CD4-positive, alpha-beta T cell treated with Interleukin-15 for 4 hours (primary cell): Measurements from ENCODE around the gene HSD17B11.
"Not testable (repeated sequence)": the region's sequence is repeated elsewhere in the genome, so short reads cannot be mapped to it uniquely, and the experiment has no call there.

ENCODE experiments used
- DNase-seq: peaks from one replicate; pipeline ENCODE4 v3.0.0-alpha.2; 2020; ENCODE audit warnings: low spot score

The HSD17B11 gene

DNA sequence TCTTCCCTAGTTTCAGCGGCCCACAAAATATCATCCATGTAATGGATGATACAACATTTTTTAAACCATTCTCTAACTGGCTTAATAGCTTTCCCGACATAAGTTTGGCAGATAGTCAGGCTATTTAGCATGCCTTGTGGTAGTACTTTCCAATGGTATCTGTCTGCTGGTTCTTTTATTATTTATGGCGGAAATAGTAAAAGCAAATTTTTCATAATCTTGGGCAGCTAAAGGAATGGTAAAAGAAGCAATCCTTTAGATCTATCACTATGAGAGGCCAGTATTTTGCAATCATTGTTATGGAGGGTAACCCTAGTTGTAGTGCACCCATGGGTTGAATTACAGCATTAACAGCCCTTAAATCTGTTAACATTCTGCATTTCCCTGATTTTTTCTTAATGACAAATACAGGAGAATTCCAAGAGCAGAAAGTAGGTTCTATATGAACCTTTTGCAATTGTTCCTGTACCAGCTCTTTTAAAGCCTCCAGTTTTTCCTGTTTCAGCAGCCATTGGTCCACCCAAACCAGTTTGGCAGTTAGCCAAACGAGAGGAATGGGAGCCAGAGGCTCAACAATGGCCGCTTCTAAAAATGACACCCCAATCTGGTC, 14.3 kb upstream of the HSD17B11 start:
- no peak for DNase-seq

GRCh38 chr4:87403732-87404131, 12.7 kb upstream of the HSD17B11 start:
- not testable (repeated sequence) for DNase-seq

DNA sequence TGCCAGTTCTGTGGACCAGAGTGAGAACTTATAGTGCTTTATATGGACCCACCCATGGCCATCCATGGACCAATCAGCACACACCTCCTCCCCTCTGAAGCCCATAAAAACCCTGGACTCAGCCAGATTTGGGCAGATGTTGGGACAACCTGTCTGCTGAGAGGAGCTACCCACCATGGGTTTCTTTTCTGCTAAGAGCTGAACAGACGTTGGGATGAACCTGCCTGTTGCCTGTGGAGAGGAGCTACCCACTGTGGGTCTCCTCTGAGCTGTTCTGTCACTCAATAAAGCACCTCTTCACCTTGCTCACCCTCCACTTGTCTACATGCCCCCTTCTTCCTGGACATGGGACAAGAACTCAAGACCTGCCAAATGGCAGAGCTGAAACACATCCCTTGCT, 9.0 kb upstream of the HSD17B11 start:
- DNase-seq: no peak

- DNase-seq: no peak
These were observed 8.2 kb upstream of the HSD17B11 start for GRCh38 chr4:87399148-87399547.

- DNase-seq: not testable (repeated sequence)
These were observed 4.9 kb upstream of the HSD17B11 start for GRCh38 chr4:87395851-87396250.

DNA sequence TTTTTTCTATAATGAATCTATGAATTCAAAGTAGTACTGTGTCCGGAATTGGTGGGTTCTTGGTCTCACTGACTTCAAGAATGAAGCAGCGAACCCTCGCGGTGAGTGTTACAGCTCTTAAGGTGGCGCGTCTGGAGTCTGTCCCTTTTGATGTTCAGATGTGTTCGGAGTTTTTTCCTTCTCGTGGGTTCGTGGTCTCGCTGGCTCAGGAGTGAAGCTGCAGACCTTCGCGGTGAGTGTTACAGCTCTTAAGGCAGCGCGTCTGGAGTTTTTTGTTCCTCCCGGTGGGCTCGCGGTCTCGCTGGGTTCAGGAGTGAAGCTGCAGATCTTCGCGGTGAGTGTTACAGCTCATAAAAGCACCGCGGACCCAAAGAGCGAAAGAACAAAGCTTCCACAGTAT, 4.1 kb upstream of the HSD17B11 start:
- not testable (repeated sequence) for DNase-seq

- DNase-seq: no peak
These were observed 1.2 kb upstream of the HSD17B11 start for GRCh38 chr4:87392183-87392582.

DNA sequence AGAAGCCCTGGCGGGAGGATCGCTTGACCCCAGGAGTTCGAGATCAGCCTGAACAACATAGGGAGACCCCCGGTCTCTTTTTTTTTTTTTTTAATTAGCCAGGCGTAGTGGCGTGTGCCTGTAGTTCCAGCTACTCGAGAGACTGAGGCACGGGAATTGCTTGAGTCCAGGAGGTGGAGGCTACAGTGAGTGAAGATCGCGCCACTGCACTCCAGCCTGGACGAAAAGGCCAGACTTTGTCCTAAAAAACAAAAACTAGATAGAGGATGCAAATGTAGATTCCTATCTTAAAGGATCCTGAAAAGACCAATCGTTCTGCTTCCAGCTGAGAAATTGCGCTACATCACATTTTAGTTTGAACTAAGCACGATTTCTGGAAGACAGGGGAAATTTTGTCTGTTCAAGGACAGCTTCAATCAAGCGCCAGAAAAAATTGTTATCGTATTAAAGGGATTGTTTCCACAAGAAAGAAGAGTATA, 627 bp upstream of the HSD17B11 start:
- DNase-seq: no peak

DNA sequence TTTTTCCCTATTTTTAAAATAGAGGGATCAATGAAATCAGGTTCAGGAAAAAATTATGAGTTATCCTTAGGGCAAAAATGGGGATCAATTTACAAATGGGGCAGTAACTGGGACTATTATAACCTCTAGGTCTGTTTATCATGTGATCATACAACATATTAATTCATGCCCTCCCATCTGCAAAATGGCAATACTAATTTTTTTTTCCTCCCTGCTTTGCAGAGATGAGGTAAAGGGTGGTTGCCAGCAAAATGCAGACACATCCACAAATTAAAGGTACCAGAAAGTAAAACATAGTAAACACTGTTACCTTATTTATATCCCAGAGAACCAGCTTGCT, 467 bp downstream of the HSD17B11 start:
- DNase-seq: no peak

DNA sequence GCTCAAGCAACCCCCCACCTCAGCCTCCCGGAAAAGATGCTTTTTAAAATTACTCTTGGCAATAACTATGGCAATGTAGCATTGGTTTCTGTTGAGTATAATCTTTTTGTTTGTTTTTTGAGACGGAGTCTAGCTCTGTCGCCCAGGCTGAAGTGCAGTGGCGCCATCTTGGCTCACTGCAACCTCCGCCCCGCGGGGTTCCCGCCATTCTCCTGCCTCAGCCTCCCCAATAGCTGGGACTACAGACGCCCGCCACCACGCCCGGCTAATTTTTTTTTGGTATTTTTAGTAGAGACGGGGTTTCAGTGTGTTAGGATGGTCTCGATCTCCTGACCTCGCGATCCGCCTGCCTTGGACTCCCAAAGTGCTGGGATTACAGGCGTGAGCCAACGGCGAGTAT, 933 bp downstream of the HSD17B11 start:
- not testable (repeated sequence) for DNase-seq

- DNase-seq: no peak
These were observed 2.1 kb downstream of the HSD17B11 start for GRCh38 chr4:87388901-87389300.

DNA sequence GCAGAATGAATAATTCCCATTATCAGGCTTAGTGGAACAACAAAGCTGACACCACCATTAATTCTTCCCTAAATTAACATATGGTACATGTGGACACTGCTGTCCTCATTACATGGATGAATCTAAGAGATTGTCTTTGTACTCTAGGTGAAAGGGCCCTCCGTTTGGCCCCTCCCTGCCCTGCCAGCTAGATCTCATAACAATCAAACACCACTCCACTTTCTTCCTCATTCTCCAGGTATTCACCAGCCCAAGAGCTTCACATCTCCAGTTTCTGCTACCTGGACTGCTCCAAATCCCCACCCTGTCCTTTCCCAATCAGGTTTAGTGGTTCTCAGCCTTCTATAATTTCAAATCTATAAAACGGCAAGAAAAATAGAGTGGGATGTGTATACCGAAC, 3.8 kb downstream of the HSD17B11 start:
- no peak for DNase-seq

- DNase-seq: not testable (repeated sequence)
These were observed 6.4 kb downstream of the HSD17B11 start for GRCh38 chr4:87384466-87385132.

DNA sequence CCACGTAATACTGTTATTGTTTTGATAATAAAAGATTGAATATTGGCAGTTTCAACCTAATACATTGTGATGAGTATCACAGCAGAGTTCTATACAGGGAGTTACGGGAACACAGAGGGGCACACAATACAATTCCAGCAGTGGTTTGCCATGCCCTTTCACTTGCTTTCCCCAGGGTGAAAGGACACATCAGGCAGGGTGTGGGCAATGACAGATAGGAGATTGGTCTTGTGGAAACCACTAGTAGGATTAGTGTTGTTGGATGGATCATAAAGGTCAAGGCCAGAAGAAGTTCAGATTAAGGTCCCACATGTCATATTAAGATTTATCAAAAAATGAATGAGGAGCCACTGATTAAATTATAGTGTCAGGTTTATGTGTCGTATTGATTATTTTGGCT, 8.1 kb downstream of the HSD17B11 start:
- no peak for DNase-seq

GRCh38 chr4:87382116-87382515, 8.9 kb downstream of the HSD17B11 start:
- no peak for DNase-seq

DNA sequence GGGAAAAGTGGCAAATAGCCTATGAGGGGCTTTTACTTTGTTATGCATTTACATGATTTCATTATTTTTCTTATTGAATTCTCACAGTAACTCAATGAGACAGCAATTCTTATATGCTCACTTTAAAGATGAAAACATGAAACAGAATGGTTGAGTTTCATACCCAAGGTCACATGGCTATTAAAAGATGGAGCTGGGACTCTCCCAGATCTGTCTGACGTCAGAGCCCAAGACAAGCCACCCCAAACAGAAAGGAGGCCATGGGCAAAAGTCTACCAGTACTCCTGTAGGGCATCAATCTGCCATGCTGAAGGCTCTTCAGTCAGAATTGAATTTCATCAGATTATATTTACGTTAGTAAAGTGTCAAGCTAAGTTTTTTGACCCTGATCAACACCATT, 13.2 kb downstream of the HSD17B11 start:
- DNase-seq: no peak

- DNase-seq: peak; percentile 44
These were observed 15.2 kb downstream of the HSD17B11 start for GRCh38 chr4:87375719-87376291.

GRCh38 chr4:87370068-87370467, 20.9 kb downstream of the HSD17B11 start:
- no peak for DNase-seq

- no peak for DNase-seq
These were observed 24.3 kb downstream of the HSD17B11 start for GRCh38 chr4:87366521-87367162.

GRCh38 chr4:87365348-87365747, 25.6 kb downstream of the HSD17B11 start:
- no peak for DNase-seq

GRCh38 chr4:87363552-87363951, 27.4 kb downstream of the HSD17B11 start:
- DNase-seq: no peak

GRCh38 chr4:87360338-87360935, 30.6 kb downstream of the HSD17B11 start:
- DNase-seq: no peak

DNA sequence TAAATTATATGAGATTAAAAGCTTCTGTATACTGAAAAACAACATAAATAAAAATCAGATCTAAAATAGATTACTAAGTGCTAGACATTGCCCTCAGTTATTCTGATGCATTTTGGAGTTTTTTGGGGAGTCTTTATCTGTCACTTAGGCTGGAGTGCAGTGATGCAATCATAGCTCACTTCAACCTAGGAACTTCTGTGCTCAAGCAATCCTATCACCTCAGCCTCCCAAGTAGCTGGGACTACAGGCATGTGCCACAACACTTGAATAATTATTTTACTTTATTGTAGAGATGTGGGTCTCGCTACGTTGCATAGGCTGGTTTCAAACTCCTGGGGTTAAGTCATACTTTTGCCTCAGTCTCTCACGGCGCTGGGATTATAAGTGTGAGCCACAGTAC, 31.7 kb downstream of the HSD17B11 start:
- DNase-seq: no peak
